ENCODE results near the gene SLC25A21. TPM values are rescaled to one million over a fixed set of nuclear protein-coding genes. Genes with fewer than 3 reads are reported as not detected.

SLC25A21 gene
- total and polyA plus RNA-seq, 10 of the 15 experiments (the other 5 are each of a cell fraction or from before 2014, with no cell fraction given): 0.06 to 0.72 (median 0.17) TPM; not detected in 3

DNA sequence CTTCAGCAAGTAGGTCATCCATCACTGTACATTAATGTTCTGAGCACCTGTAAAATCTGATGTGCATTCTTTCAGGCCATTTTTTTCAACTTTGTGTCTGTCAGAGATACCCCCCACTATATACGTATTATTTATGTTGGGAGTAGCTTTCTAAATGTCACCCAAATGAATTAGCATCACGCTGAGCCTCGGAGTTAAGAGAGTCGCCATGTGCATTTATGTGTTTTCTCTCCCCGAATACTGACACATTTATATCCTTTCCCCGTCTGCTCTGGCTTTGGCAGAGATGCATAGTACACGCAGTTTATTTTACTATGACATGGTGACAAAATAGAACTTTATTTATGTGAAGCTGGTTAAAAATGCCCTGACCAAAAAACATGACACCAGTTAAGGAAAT is 216.4 kb downstream of the SLC25A21 start:
- H3K79me2 ChIP-seq (ENCODE audit: control insufficient read depth, insufficient read depth, low read length): no peaks in the 10 kb centered on the region
- ChIA-PET CTCF (no interaction called here), SMC1A (ENCODE audit: uncharacterized antibody, unreplicated experiment) (no interaction called here), RAD21 (ENCODE audit: unreplicated experiment) (no interaction called here), POLR2A (no interaction called here)
- H3K36me3 ChIP-seq (ENCODE audit: control insufficient read depth in 2 of 2, insufficient read depth in 2 of 2, low read length in 1 of 2): no peaks in the 10 kb centered on the region
- TF ChIP-seq BHLHE40 (IDR thresholded peaks at IDR 0.05; ENCODE audit: borderline replicate concordance in 1 of 2, low read depth in 2 of 2, low read length in 1 of 2): no peak
- no peak for TF ChIP-seq NR2C1 (IDR thresholded peaks at IDR 0.05)
- no peak for TF ChIP-seq IRF4 (IDR thresholded peaks at IDR 0.05; ENCODE audit: low read depth, low read length)
- no peak for TF ChIP-seq FOXM1 (IDR thresholded peaks at IDR 0.05; ENCODE audit: low read depth, low read length)
- no peak for TF ChIP-seq JUNB (IDR thresholded peaks at IDR 0.05)
- TF ChIP-seq, protein P1, sequence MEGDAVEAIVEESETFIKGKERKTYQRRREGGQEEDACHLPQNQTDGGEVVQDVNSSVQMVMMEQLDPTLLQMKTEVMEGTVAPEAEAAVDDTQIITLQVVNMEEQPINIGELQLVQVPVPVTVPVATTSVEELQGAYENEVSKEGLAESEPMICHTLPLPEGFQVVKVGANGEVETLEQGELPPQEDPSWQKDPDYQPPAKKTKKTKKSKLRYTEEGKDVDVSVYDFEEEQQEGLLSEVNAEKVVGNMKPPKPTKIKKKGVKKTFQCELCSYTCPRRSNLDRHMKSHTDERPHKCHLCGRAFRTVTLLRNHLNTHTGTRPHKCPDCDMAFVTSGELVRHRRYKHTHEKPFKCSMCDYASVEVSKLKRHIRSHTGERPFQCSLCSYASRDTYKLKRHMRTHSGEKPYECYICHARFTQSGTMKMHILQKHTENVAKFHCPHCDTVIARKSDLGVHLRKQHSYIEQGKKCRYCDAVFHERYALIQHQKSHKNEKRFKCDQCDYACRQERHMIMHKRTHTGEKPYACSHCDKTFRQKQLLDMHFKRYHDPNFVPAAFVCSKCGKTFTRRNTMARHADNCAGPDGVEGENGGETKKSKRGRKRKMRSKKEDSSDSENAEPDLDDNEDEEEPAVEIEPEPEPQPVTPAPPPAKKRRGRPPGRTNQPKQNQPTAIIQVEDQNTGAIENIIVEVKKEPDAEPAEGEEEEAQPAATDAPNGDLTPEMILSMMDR (IDR thresholded peaks at IDR 0.05 in 2 of 3, conservative IDR thresholded peaks at IDR 0.05 in 1 of 3; ENCODE audit: control insufficient read depth in 2 of 3, extremely low read depth in 1 of 3, insufficient read depth in 1 of 3, low read depth in 3 of 3, low read length in 3 of 3): no peak
- no peak for TF ChIP-seq TCF12 (IDR thresholded peaks at IDR 0.05; ENCODE audit: low read depth, low read length)
- no peak for TF ChIP-seq STAT1 (conservative IDR thresholded peaks at IDR 0.05)
- TF ChIP-seq KDM1A (IDR thresholded peaks at IDR 0.05; ENCODE audit: borderline replicate concordance): no peak
- TF ChIP-seq, protein P2, sequence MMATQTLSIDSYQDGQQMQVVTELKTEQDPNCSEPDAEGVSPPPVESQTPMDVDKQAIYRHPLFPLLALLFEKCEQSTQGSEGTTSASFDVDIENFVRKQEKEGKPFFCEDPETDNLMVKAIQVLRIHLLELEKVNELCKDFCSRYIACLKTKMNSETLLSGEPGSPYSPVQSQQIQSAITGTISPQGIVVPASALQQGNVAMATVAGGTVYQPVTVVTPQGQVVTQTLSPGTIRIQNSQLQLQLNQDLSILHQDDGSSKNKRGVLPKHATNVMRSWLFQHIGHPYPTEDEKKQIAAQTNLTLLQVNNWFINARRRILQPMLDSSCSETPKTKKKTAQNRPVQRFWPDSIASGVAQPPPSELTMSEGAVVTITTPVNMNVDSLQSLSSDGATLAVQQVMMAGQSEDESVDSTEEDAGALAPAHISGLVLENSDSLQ (IDR thresholded peaks at IDR 0.05): no peak
- TF ChIP-seq, protein P3, sequence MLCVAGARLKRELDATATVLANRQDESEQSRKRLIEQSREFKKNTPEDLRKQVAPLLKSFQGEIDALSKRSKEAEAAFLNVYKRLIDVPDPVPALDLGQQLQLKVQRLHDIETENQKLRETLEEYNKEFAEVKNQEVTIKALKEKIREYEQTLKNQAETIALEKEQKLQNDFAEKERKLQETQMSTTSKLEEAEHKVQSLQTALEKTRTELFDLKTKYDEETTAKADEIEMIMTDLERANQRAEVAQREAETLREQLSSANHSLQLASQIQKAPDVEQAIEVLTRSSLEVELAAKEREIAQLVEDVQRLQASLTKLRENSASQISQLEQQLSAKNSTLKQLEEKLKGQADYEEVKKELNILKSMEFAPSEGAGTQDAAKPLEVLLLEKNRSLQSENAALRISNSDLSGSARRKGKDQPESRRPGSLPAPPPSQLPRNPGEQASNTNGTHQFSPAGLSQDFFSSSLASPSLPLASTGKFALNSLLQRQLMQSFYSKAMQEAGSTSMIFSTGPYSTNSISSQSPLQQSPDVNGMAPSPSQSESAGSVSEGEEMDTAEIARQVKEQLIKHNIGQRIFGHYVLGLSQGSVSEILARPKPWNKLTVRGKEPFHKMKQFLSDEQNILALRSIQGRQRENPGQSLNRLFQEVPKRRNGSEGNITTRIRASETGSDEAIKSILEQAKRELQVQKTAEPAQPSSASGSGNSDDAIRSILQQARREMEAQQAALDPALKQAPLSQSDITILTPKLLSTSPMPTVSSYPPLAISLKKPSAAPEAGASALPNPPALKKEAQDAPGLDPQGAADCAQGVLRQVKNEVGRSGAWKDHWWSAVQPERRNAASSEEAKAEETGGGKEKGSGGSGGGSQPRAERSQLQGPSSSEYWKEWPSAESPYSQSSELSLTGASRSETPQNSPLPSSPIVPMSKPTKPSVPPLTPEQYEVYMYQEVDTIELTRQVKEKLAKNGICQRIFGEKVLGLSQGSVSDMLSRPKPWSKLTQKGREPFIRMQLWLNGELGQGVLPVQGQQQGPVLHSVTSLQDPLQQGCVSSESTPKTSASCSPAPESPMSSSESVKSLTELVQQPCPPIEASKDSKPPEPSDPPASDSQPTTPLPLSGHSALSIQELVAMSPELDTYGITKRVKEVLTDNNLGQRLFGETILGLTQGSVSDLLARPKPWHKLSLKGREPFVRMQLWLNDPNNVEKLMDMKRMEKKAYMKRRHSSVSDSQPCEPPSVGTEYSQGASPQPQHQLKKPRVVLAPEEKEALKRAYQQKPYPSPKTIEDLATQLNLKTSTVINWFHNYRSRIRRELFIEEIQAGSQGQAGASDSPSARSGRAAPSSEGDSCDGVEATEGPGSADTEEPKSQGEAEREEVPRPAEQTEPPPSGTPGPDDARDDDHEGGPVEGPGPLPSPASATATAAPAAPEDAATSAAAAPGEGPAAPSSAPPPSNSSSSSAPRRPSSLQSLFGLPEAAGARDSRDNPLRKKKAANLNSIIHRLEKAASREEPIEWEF (IDR thresholded peaks at IDR 0.05; ENCODE audit: insufficient replicate concordance, low read depth, low read length): no peak
- no peak for TF ChIP-seq IKZF1 (conservative IDR thresholded peaks at IDR 0.05)
- TF ChIP-seq ZNF217 (IDR thresholded peaks at IDR 0.05): no peak
- TF ChIP-seq WRNIP1 (IDR thresholded peaks at IDR 0.05; ENCODE audit: borderline replicate concordance, low read depth, low read length): no peak
- no peak for TF ChIP-seq SMAD1 (IDR thresholded peaks at IDR 0.05; ENCODE audit: low read depth, partially characterized antibody)
- TF ChIP-seq MXI1 (IDR thresholded peaks at IDR 0.05; ENCODE audit: low read depth, low read length): no peak
- TF ChIP-seq PML (IDR thresholded peaks at IDR 0.05; ENCODE audit: low read length): no peak
- no peak for TF ChIP-seq KLF5 (IDR thresholded peaks at IDR 0.05; ENCODE audit: partially characterized antibody)
- TF ChIP-seq ASH2L (IDR thresholded peaks at IDR 0.05; ENCODE audit: borderline replicate concordance, low read depth): no peak
- no peak for TF ChIP-seq PAX8 (IDR thresholded peaks at IDR 0.05)
- in situ Hi-C loops (cut with MboI) (no loop called here), intact Hi-C loops (cut with micrococcal nuclease; ENCODE audit: unreplicated experiment) (no loop called here)
- H4K20me1 ChIP-seq (ENCODE audit: control insufficient read depth, insufficient read depth): no peaks in the 10 kb centered on the region
- no peak overlapping the region for H2AFZ ChIP-seq (ENCODE audit: control insufficient read depth, low read depth, low read length)
- DNase-seq (ENCODE audit: low read depth, low spot score) (no peak), ATAC-seq (no peak), FAIRE-seq (no peak)
- no peak overlapping the region for H3K27ac ChIP-seq (ENCODE audit: control insufficient read depth, insufficient read depth)
- H3K4me2 ChIP-seq (ENCODE audit: control insufficient read depth, insufficient read depth): no peak overlapping the region
- no peaks in the 10 kb centered on the region for H3K4me1 ChIP-seq (ENCODE audit: control insufficient read depth, insufficient read depth, low read length)
- H3K9ac ChIP-seq (ENCODE audit: control insufficient read depth, insufficient read depth, low read length): no peak overlapping the region
- no TSS peak for BruUV-seq (replicated peaks)
- 23% methylated on average over 7 of the region's 7 CpGs for WGBS (ENCODE audit: insufficient coverage, insufficient replicate concordance, low lambda C conversion rate, missing lambda C conversion rate)
- no peaks in the 10 kb centered on the region for H3K9me3 ChIP-seq (replicated peaks; ENCODE audit: control insufficient read depth, insufficient read depth, low read length)
- H3K4me3 ChIP-seq: no peak overlapping the region
- no peaks in the 10 kb centered on the region for H3K27me3 ChIP-seq (replicated peaks in 1 of 2; ENCODE audit: control insufficient read depth in 2 of 2, insufficient read depth in 2 of 2, low read length in 1 of 2)

All from GM12878 (cell line).